ENCODE results near the gene OLFM4. TPM values are rescaled to one million over a fixed set of nuclear protein-coding genes. Genes with fewer than 3 reads are reported as not detected.

Gene OLFM4
- polyA plus RNA-seq, 1 donor (not counting 4 experiments of a cell fraction or from before 2014, with no cell fraction given): not detected

DNA sequence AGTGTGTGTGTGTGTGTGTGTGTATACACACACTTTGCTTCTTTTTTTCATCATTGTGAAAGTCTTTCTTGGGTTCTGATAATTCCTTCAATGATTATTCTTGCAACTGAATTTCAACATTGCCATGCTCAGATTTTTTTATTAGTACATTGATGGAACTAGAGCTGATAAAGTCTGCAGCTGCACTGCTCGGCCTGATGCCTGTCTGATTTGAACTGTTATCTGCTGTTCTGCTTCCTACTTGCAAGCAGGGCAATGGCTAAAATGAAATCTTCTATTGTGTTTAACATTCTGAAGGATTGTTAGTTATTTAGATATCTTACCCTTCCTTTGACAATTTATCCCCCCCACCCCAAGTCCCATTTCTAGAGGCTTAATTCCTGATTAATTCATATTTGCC, 61.3 kb downstream of the OLFM4 start:
- no peak for DNase-seq (ENCODE audit: low read depth, low spot score)
- Histone ChIP-seq H2AFZ (ENCODE audit: control insufficient read depth, low read length) (no peak overlapping the region), H3K9me3 (ENCODE audit: control insufficient read depth, low read depth, low read length) (no peaks in the 10 kb centered on the region), H3K4me3 (ENCODE audit: control insufficient read depth in 2 of 3, extremely low read depth in 1 of 3, insufficient read depth in 2 of 3, low read depth in 1 of 3, low read length in 3 of 3) (no peak overlapping the region), H3K36me3 (ENCODE audit: control insufficient read depth in 2 of 2, extremely low read depth in 1 of 2, insufficient read depth in 2 of 2, low read length in 2 of 2) (no peaks in the 10 kb centered on the region), H3K4me2 (ENCODE audit: control insufficient read depth, extremely low read depth, insufficient read depth, low read depth, low read length) (no peak overlapping the region), H3K4me1 (ENCODE audit: control insufficient read depth, extremely low read depth, insufficient read depth, low read length) (no peaks in the 10 kb centered on the region), H3K27ac (ENCODE audit: control insufficient read depth, insufficient read depth, low read length) (no peak overlapping the region), H3K79me2 (ENCODE audit: control insufficient read depth, insufficient read depth, low read length) (no peaks in the 10 kb centered on the region), H3K9me1 (ENCODE audit: control insufficient read depth, extremely low read depth, insufficient read depth, low read length) (no peaks in the 10 kb centered on the region), H4K20me1 (ENCODE audit: control insufficient read depth, extremely low read depth, insufficient read depth, low read length) (no peaks in the 10 kb centered on the region), H3K27me3 (ENCODE audit: control insufficient read depth, extremely low read depth, insufficient read depth, low read length) (no peaks in the 10 kb centered on the region), H3K9ac (ENCODE audit: control insufficient read depth, extremely low read depth, insufficient read depth, low read length) (no peak overlapping the region)
- TF ChIP-seq, protein P1, sequence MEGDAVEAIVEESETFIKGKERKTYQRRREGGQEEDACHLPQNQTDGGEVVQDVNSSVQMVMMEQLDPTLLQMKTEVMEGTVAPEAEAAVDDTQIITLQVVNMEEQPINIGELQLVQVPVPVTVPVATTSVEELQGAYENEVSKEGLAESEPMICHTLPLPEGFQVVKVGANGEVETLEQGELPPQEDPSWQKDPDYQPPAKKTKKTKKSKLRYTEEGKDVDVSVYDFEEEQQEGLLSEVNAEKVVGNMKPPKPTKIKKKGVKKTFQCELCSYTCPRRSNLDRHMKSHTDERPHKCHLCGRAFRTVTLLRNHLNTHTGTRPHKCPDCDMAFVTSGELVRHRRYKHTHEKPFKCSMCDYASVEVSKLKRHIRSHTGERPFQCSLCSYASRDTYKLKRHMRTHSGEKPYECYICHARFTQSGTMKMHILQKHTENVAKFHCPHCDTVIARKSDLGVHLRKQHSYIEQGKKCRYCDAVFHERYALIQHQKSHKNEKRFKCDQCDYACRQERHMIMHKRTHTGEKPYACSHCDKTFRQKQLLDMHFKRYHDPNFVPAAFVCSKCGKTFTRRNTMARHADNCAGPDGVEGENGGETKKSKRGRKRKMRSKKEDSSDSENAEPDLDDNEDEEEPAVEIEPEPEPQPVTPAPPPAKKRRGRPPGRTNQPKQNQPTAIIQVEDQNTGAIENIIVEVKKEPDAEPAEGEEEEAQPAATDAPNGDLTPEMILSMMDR (optimal IDR thresholded peaks at IDR 0.05 in 1 of 3, IDR thresholded peaks at IDR 0.05 in 1 of 3, conservative IDR thresholded peaks at IDR 0.05 in 1 of 3; ENCODE audit: extremely low read depth in 1 of 3, insufficient read depth in 2 of 3, low read length in 3 of 3): no peak
- no peak for TF ChIP-seq EZH2 (IDR thresholded peaks at IDR 0.05; ENCODE audit: low read length)
- dilution Hi-C loops (cut with MboI; ENCODE audit: extremely low pct_ligation_motif_present, low sequenced_read_pairs): no loop called here
- no peak for FAIRE-seq

DNA sequence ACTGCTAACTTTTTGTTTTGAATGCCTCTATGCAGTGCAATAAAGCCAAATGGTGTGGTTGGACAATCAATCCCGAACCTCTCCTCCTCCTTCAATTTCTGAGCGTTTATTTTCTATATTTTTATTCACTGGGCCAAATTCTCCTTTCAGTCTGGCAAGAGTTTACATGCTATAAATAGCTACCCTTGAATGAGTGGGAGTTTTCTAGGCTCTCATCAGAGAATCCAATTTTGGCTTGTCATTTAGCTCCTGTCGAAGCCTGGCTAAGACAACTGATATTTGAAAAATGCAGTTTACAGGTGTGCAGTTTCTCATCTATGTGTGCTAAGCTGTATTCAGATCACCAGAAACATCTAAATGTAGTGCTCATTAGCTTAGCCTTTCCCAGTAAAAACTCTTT, 61.8 kb downstream of the OLFM4 start:
- no peak overlapping the region for H3K4me2 ChIP-seq (ENCODE audit: control insufficient read depth, extremely low read depth, insufficient read depth, low read depth, low read length)
- H2AFZ ChIP-seq (ENCODE audit: control insufficient read depth, low read length): no peak overlapping the region
- H3K79me2 ChIP-seq (ENCODE audit: control insufficient read depth, insufficient read depth, low read length): no peaks in the 10 kb centered on the region
- FAIRE-seq: no peak
- no peaks in the 10 kb centered on the region for H3K27me3 ChIP-seq (ENCODE audit: control insufficient read depth, extremely low read depth, insufficient read depth, low read length)
- no peak overlapping the region for H3K9ac ChIP-seq (ENCODE audit: control insufficient read depth, extremely low read depth, insufficient read depth, low read length)
- no peak overlapping the region for H3K4me3 ChIP-seq (ENCODE audit: control insufficient read depth in 2 of 3, extremely low read depth in 1 of 3, insufficient read depth in 2 of 3, low read depth in 1 of 3, low read length in 3 of 3)
- dilution Hi-C loops (cut with MboI; ENCODE audit: extremely low pct_ligation_motif_present, low sequenced_read_pairs): no loop called here
- H3K27ac ChIP-seq (ENCODE audit: control insufficient read depth, insufficient read depth, low read length): no peak overlapping the region
- no peaks in the 10 kb centered on the region for H3K9me1 ChIP-seq (ENCODE audit: control insufficient read depth, extremely low read depth, insufficient read depth, low read length)
- DNase-seq (ENCODE audit: low read depth, low spot score): no peak
- H4K20me1 ChIP-seq (ENCODE audit: control insufficient read depth, extremely low read depth, insufficient read depth, low read length): no peaks in the 10 kb centered on the region
- H3K4me1 ChIP-seq (ENCODE audit: control insufficient read depth, extremely low read depth, insufficient read depth, low read length): no peaks in the 10 kb centered on the region
- TF ChIP-seq, protein P1 (optimal IDR thresholded peaks at IDR 0.05 in 1 of 3, IDR thresholded peaks at IDR 0.05 in 1 of 3, conservative IDR thresholded peaks at IDR 0.05 in 1 of 3; ENCODE audit: extremely low read depth in 1 of 3, insufficient read depth in 2 of 3, low read length in 3 of 3): no peak
- no peak for TF ChIP-seq EZH2 (IDR thresholded peaks at IDR 0.05; ENCODE audit: low read length)
- no peaks in the 10 kb centered on the region for H3K36me3 ChIP-seq (ENCODE audit: control insufficient read depth in 2 of 2, extremely low read depth in 1 of 2, insufficient read depth in 2 of 2, low read length in 2 of 2)
- H3K9me3 ChIP-seq (ENCODE audit: control insufficient read depth, low read depth, low read length): no peaks in the 10 kb centered on the region
